ENCODE measurements around the gene LRP1-AS. TPM values are rescaled to one million over a fixed set of nuclear protein-coding genes. Genes with fewer than 3 reads are reported as not detected.

LRP1-AS gene
- polyA plus RNA-seq, 1 donor (not counting 4 experiments of a cell fraction or from before 2014, with no cell fraction given), result not detected

GRCh38 chr12:57187222-57188089 lies 40.0 kb upstream of the LRP1-AS start:
- DNase-seq (ENCODE audit: low read depth, low spot score) (no peak), FAIRE-seq (no peak)
- H3K27ac ChIP-seq (ENCODE audit: control insufficient read depth, insufficient read depth, low read length), result no peak overlapping the region
- no peaks in the 10 kb centered on the region for H4K20me1 ChIP-seq (ENCODE audit: control insufficient read depth, extremely low read depth, insufficient read depth, low read length)
- no peaks in the 10 kb centered on the region for H3K79me2 ChIP-seq (ENCODE audit: control insufficient read depth, insufficient read depth, low read length)
- dilution Hi-C loops (cut with MboI; ENCODE audit: extremely low pct_ligation_motif_present, low sequenced_read_pairs), result no loop called here
- H3K4me1 ChIP-seq (ENCODE audit: control insufficient read depth, extremely low read depth, insufficient read depth, low read length), result peaks cover 9% of the 10 kb centered on the region
- H3K9me1 ChIP-seq (ENCODE audit: control insufficient read depth, extremely low read depth, insufficient read depth, low read length), result no peaks in the 10 kb centered on the region
- peaks cover 0 to 35% of the 10 kb centered on the region in 2 experiments for H3K36me3 ChIP-seq (ENCODE audit: control insufficient read depth in 2 of 2, extremely low read depth in 1 of 2, insufficient read depth in 2 of 2, low read length in 2 of 2)
- no peak overlapping the region for H2AFZ ChIP-seq (ENCODE audit: control insufficient read depth, low read length)
- no peak overlapping the region for H3K4me3 ChIP-seq (ENCODE audit: control insufficient read depth in 2 of 3, extremely low read depth in 1 of 3, insufficient read depth in 2 of 3, low read depth in 1 of 3, low read length in 3 of 3)
- no peaks in the 10 kb centered on the region for H3K9me3 ChIP-seq (ENCODE audit: control insufficient read depth, low read depth, low read length)
- TF ChIP-seq CTCF (optimal IDR thresholded peaks at IDR 0.05 in 1 of 3, IDR thresholded peaks at IDR 0.05 in 1 of 3, conservative IDR thresholded peaks at IDR 0.05 in 1 of 3; ENCODE audit: extremely low read depth in 1 of 3, insufficient read depth in 2 of 3, low read length in 3 of 3) (no peak), EZH2 (IDR thresholded peaks at IDR 0.05; ENCODE audit: low read length) (no peak)
- no peaks in the 10 kb centered on the region for H3K27me3 ChIP-seq (ENCODE audit: control insufficient read depth, extremely low read depth, insufficient read depth, low read length)
- H3K4me2 ChIP-seq (ENCODE audit: control insufficient read depth, extremely low read depth, insufficient read depth, low read depth, low read length), result no peak overlapping the region
- H3K9ac ChIP-seq (ENCODE audit: control insufficient read depth, extremely low read depth, insufficient read depth, low read length), result no peak overlapping the region

- no peaks in the 10 kb centered on the region for H4K20me1 ChIP-seq (ENCODE audit: control insufficient read depth, extremely low read depth, insufficient read depth, low read length)
- no peaks in the 10 kb centered on the region for H3K9me1 ChIP-seq (ENCODE audit: control insufficient read depth, extremely low read depth, insufficient read depth, low read length)
- H2AFZ ChIP-seq (ENCODE audit: control insufficient read depth, low read length), result no peak overlapping the region
- FAIRE-seq, result no peak
- peaks cover 0 to 24% of the 10 kb centered on the region in 2 experiments for H3K36me3 ChIP-seq (ENCODE audit: control insufficient read depth in 2 of 2, extremely low read depth in 1 of 2, insufficient read depth in 2 of 2, low read length in 2 of 2)
- dilution Hi-C loops (cut with MboI; ENCODE audit: extremely low pct_ligation_motif_present, low sequenced_read_pairs), result no loop called here
- H3K27me3 ChIP-seq (ENCODE audit: control insufficient read depth, extremely low read depth, insufficient read depth, low read length), result no peaks in the 10 kb centered on the region
- no peak overlapping the region for H3K4me3 ChIP-seq (ENCODE audit: control insufficient read depth in 2 of 3, extremely low read depth in 1 of 3, insufficient read depth in 2 of 3, low read depth in 1 of 3, low read length in 3 of 3)
- DNase-seq (ENCODE audit: low read depth, low spot score), result no peak
- no peak overlapping the region for H3K4me2 ChIP-seq (ENCODE audit: control insufficient read depth, extremely low read depth, insufficient read depth, low read depth, low read length)
- no peak overlapping the region for H3K9ac ChIP-seq (ENCODE audit: control insufficient read depth, extremely low read depth, insufficient read depth, low read length)
- TF ChIP-seq CTCF (optimal IDR thresholded peaks at IDR 0.05 in 1 of 3, IDR thresholded peaks at IDR 0.05 in 1 of 3, conservative IDR thresholded peaks at IDR 0.05 in 1 of 3; ENCODE audit: extremely low read depth in 1 of 3, insufficient read depth in 2 of 3, low read length in 3 of 3), result no peak
- no peak for TF ChIP-seq EZH2 (IDR thresholded peaks at IDR 0.05; ENCODE audit: low read length)
- H3K4me1 ChIP-seq (ENCODE audit: control insufficient read depth, extremely low read depth, insufficient read depth, low read length), result peaks cover 9% of the 10 kb centered on the region
- no peaks in the 10 kb centered on the region for H3K9me3 ChIP-seq (ENCODE audit: control insufficient read depth, low read depth, low read length)
- H3K27ac ChIP-seq (ENCODE audit: control insufficient read depth, insufficient read depth, low read length), result no peak overlapping the region
- H3K79me2 ChIP-seq (ENCODE audit: control insufficient read depth, insufficient read depth, low read length), result no peaks in the 10 kb centered on the region
These were observed 38.6 kb upstream of the LRP1-AS start for GRCh38 chr12:57185906-57186508.

Measured in keratinocyte (primary cell).